ENCODE data around the gene CYBA.

CYBA gene

DNA sequence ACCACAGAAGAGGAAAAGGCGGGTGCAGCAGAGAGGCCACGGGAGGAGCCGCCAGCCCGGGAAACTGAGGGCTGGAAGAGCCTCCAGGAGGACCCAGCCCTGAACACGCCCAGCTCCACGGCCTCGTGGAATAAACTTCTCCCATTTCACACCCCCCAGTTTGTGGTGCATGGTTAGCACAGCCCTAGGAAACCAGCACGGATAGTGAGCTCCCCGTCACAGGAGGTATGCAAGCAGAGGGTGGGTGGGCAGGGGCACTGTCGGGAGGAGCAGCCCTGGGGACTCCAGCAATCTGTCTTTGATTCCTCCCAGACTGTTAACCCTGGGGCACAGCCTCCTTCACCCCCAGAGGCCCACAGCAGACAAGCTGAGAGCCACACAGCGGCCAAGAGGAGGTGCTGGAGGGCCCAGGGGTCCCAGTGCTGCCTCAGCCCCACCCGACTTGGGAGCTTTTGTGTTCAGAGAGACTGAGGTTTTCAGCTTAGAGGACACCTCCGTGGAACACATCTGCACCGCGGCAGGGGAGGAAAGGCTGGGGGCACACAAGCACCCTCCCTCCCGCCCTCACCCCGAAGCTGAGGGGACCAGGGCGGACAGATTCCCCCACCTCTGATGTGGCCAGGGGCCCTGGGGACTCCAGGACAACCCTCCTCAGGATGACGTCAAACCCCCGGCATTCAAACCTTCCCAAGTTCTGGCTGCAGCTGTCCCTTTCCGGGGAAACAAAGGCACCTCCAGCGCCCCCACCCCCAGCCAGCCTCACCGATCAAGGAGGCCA is 14.2 kb downstream of the CYBA start:
- no peak for FAIRE-seq
- DNase-seq (ENCODE audit: insufficient read length, low spot score), result no peak
- TF ChIP-seq, protein P1, sequence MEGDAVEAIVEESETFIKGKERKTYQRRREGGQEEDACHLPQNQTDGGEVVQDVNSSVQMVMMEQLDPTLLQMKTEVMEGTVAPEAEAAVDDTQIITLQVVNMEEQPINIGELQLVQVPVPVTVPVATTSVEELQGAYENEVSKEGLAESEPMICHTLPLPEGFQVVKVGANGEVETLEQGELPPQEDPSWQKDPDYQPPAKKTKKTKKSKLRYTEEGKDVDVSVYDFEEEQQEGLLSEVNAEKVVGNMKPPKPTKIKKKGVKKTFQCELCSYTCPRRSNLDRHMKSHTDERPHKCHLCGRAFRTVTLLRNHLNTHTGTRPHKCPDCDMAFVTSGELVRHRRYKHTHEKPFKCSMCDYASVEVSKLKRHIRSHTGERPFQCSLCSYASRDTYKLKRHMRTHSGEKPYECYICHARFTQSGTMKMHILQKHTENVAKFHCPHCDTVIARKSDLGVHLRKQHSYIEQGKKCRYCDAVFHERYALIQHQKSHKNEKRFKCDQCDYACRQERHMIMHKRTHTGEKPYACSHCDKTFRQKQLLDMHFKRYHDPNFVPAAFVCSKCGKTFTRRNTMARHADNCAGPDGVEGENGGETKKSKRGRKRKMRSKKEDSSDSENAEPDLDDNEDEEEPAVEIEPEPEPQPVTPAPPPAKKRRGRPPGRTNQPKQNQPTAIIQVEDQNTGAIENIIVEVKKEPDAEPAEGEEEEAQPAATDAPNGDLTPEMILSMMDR (IDR thresholded peaks at IDR 0.05; ENCODE audit: insufficient read depth, missing control alignments), result no peak

DNA sequence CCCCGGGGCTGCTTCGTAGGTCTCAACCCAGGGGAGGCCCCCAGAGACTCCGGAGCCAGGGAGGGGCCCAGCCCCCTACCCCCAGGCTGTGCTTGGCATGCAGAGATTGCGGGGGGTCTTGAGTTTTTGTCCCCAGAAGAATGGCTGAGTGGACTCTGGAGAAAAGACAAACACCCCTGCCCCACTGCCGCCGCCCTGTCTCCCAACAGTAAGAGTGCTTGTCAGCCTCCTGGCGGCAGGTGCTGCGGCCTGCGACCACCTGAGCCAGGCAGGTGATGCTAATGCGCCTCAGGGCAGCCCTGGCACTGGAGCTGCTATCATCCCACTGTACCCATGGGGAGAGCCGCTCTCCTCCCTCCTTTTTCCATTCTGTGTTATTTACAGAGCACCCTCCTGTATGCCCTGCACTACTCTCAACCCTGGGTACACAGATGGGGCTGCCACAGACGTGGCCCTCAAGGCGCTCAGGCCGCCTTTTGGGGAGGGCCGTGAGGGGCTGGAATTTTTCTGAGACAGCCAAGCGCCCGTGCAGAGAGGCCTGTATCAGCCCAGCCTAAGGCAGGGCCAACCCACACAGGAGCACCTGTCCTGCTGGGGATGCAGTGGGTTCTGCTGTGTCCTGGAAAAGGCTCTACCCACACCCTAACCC is 15.1 kb downstream of the CYBA start:
- TF ChIP-seq, protein P1 (IDR thresholded peaks at IDR 0.05; ENCODE audit: insufficient read depth, missing control alignments), result no peak
- no peak for DNase-seq (ENCODE audit: insufficient read length, low spot score)
- FAIRE-seq, result no peak

DNA sequence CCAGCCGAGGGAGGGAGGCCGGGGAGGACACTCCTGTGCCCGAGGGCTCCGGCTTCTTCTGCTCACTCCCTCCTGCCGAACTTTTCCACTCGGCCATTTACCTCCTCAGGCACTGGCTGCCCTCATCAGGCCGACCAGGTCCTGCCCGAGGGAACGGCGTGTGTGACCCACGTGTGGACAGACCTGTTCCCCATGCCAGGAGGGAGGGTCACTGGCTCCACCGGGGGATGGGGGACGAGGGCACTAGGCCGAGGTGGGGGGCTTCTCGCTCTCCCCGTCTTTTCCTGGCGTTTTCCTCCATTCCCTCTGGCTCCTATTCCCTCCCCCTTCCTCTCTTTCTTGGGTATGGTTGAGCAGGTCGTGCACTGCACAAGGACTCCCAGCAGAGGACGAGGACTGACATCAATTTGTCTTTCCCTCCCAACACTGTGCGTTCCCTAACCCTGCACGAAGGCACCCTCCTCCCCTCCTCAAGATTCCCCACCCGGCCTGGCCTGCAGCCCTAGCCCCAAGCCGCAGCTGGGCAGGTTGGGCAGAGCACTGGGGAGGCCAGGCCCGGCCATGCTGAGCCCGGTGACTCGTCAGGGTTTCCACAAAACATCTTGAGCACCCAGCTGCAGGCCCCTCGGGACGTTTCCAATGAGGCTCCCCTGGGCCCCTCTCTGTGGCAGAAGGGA is 15.7 kb downstream of the CYBA start:
- FAIRE-seq (no peak), DNase-seq (ENCODE audit: insufficient read length, low spot score) (no peak)
- TF ChIP-seq, protein P1 (IDR thresholded peaks at IDR 0.05; ENCODE audit: insufficient read depth, missing control alignments), result no peak

DNA sequence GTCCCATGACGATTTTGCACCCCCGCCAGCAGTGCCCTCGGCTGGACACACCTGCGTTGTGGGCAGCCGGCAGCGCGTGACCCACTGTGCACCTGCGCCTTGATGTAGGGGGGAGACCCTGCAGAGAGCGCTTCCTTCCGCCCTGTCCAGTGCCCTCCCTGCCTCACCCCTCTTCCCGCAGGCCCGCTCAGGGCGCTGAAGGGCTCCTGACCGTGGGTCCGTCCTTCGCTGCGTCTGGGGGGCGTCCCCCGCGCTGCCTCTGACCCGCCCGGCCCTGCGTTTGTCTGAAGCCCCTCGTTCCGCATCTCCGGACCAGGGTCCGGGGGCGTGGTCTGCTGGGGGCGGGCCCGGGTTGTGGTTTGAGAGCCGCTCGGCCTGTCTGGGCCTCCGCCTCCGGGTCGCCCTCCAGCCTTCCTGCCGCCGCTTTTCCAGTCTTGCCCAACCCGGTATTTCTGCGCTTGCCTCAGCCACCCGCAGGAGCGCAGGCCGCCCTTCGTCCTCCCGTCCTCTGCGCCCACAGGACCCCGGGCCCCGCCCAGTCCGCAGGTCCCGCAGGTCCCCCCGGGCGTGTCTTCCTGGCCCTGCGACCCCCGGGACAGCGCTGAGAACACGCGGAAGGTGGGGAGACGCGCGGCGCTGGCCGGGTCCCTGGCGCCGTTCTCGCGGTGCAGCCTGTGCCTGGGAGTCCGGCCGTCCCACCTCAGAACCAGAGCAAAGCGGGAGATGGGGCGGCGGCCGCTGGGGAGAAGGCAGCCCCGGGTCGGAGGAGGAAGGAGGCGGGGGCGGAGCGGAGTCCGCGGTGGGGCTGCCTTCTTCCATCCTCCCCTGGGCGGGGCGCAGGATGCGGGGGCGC is 16.5 kb downstream of the CYBA start:
- DNase-seq (ENCODE audit: insufficient read length, low spot score) (no peak), FAIRE-seq (no peak)

DNA sequence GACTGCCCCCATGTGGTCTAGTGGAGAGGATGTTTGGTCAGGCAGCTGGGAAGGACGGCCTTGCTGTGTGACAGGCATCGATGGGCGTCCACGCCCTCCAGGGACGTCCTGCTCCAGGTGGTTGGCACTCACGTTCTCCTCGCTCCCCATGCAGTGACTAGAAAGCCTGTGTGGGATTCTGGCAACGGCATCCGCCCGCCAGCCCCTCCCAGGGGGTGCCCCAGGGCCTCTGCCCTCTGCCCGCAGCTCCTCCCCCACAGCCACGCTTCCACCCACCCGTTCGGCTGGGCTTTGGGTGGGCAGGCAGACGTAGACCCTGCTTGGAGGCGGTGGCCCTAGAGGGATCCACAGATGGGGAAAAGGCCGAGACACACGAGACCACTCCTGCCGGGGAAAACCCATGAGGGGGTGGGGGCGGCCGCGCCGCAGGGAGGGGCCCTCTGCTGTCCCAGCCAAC is 17.1 kb downstream of the CYBA start:
- DNase-seq (ENCODE audit: insufficient read length, low spot score) (no peak), FAIRE-seq (no peak)
- TF ChIP-seq, protein P1 (IDR thresholded peaks at IDR 0.05; ENCODE audit: insufficient read depth, missing control alignments), result no peak

More for the DNA sequence above, 16.5 kb downstream of the CYBA start:
- TF ChIP-seq, protein P1 (IDR thresholded peaks at IDR 0.05; ENCODE audit: insufficient read depth, missing control alignments), result no peak

DNA sequence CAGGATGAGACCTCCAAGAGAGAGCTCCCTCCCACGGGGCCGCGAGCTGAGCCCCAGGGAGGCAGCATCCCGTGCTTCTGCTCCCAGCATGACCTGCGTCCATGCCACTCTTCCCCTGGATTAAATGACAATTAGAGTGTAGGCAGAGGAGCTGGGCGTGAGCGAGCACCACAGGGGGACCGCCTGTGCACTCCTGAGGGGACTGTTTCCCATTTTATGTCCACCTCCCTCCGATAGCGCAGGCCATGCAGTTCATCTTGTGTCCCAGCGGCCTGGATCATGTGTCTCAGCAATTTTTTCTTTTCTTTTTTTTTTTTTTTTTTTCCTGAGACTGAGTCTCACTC is 18.3 kb downstream of the CYBA start:
- DNase-seq (ENCODE audit: insufficient read length, low spot score) (no peak), FAIRE-seq (no peak)
- TF ChIP-seq, protein P1 (IDR thresholded peaks at IDR 0.05; ENCODE audit: insufficient read depth, missing control alignments), result no peak
